ENCODE measurements around the gene KIF3C. TPM values are rescaled to one million over a fixed set of nuclear protein-coding genes. Genes with fewer than 3 reads are reported as not detected.
"Not testable (repeated sequence)": the region's sequence is repeated elsewhere in the genome, so short reads cannot be mapped to it uniquely, and the experiment has no call there.

KIF3C gene
- total RNA-seq, 1 donor from 2014 or later: 13.2 TPM

DNA sequence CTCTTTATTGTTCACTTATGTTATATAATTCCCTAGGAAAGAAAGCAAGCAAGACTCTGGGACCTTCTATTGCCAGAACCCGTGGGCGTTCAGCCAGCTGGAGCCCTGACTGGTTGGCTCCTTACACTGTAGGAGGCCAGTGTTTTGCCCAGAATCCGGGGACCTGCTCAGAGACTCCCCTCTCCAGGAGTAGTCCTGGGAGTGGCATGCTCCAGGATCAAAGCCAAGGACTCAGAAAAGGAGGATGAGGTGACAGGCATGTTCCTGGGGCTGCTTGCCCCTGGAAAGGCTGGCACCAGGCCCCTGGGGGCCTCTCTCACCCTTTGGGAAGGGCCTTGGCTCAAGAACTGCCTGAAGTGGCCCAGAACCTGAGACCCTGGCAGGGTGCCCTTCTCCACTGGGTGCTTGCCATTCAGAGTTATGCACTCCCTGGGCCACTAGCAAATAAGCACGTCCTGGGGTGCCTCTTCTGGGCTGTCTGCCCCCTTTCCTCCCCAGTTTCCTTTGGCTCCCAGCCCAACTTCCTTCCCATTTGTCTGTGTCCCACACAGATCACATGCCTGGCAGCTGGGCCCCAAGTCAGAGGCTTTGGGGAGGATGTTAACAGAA is 19.6 kb upstream of the KIF3C start:
- H3K27ac Mint-ChIP-seq: no peak overlapping the region

DNA sequence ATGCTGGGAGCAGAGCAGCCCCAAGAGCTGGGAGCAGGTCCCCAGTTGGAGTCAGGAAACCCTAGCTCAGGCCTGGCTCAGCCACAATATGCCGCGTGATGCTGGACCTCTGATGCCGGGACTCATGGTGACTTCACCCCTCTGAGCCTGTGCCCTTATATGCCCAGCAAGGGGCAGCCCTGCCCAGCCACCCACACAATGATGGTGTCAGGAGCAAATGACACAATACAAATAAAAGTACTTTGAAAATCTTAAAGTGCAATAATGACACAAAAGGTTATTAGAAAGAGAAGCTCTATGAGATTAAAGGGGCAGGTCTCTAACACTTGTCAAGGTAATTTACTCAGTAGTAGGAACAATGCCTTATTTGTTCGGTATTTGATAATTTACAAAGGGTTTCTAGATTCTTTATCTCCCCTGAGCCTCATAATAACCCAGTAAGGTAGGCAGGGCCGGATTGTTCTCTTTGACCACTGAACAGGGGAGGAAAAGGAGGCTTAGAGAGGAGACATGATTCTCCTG is 18.3 kb upstream of the KIF3C start:
- Histone ChIP-seq H3K9me3 (ENCODE audit: low read depth) (no peaks in the 10 kb centered on the region), H3K4me1 (no peaks in the 10 kb centered on the region), H2AFZ (replicated peaks) (no peak overlapping the region), H3F3A (ENCODE audit: low read depth) (peaks cover 3% of the 10 kb centered on the region), H3K36me3 (no peaks in the 10 kb centered on the region), H3K27me3 (no peaks in the 10 kb centered on the region), H3K27ac (no peak overlapping the region), H3K79me2 (ENCODE audit: low read depth) (no peaks in the 10 kb centered on the region), H3K9ac (no peak overlapping the region), H4K20me1 (ENCODE audit: low read depth) (no peaks in the 10 kb centered on the region), H3K4me3 (no peak overlapping the region), H3K4me2 (no peak overlapping the region)
- TF ChIP-seq, protein P1, sequence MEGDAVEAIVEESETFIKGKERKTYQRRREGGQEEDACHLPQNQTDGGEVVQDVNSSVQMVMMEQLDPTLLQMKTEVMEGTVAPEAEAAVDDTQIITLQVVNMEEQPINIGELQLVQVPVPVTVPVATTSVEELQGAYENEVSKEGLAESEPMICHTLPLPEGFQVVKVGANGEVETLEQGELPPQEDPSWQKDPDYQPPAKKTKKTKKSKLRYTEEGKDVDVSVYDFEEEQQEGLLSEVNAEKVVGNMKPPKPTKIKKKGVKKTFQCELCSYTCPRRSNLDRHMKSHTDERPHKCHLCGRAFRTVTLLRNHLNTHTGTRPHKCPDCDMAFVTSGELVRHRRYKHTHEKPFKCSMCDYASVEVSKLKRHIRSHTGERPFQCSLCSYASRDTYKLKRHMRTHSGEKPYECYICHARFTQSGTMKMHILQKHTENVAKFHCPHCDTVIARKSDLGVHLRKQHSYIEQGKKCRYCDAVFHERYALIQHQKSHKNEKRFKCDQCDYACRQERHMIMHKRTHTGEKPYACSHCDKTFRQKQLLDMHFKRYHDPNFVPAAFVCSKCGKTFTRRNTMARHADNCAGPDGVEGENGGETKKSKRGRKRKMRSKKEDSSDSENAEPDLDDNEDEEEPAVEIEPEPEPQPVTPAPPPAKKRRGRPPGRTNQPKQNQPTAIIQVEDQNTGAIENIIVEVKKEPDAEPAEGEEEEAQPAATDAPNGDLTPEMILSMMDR (IDR thresholded peaks at IDR 0.05): no peak
- TF ChIP-seq EZH2phosphoT487 (IDR thresholded peaks at IDR 0.05) (no peak), EZH2 (IDR thresholded peaks at IDR 0.05) (no peak)
- peaks cover 2% of the 10 kb centered on the region for H3K9me3 Mint-ChIP-seq
- H3K27me3 Mint-ChIP-seq (ENCODE audit: insufficient read depth, low read depth): no peaks in the 10 kb centered on the region
- DNase-seq (ENCODE audit: low spot score): no peak
- no peaks in the 10 kb centered on the region for H3K36me3 Mint-ChIP-seq
- H3K27ac Mint-ChIP-seq: no peak overlapping the region
- H3K4me3 Mint-ChIP-seq: no peak overlapping the region
- H3K4me1 Mint-ChIP-seq: peaks cover 4% of the 10 kb centered on the region

More for the DNA sequence above, 19.6 kb upstream of the KIF3C start:
- Histone ChIP-seq H3K36me3 (no peaks in the 10 kb centered on the region), H3K4me2 (no peak overlapping the region), H3K27me3 (no peaks in the 10 kb centered on the region), H4K20me1 (ENCODE audit: low read depth) (no peaks in the 10 kb centered on the region), H3K4me3 (no peak overlapping the region), H2AFZ (replicated peaks) (no peak overlapping the region), H3K4me1 (no peaks in the 10 kb centered on the region), H3K79me2 (ENCODE audit: low read depth) (no peaks in the 10 kb centered on the region), H3K9ac (no peak overlapping the region), H3K9me3 (ENCODE audit: low read depth) (no peaks in the 10 kb centered on the region), H3F3A (ENCODE audit: low read depth) (peaks cover 3% of the 10 kb centered on the region), H3K27ac (no peak overlapping the region)
- Mint-ChIP-seq H3K4me1 (peaks cover 4% of the 10 kb centered on the region), H3K4me3 (no peak overlapping the region), H3K27me3 (ENCODE audit: insufficient read depth, low read depth) (peaks cover 3% of the 10 kb centered on the region), H3K36me3 (no peaks in the 10 kb centered on the region), H3K9me3 (peaks cover 2% of the 10 kb centered on the region)
- no peak for TF ChIP-seq EZH2 (IDR thresholded peaks at IDR 0.05)
- TF ChIP-seq, protein P1 (IDR thresholded peaks at IDR 0.05): no peak
- TF ChIP-seq EZH2phosphoT487 (IDR thresholded peaks at IDR 0.05): no peak
- DNase-seq (ENCODE audit: low spot score): no peak

DNA sequence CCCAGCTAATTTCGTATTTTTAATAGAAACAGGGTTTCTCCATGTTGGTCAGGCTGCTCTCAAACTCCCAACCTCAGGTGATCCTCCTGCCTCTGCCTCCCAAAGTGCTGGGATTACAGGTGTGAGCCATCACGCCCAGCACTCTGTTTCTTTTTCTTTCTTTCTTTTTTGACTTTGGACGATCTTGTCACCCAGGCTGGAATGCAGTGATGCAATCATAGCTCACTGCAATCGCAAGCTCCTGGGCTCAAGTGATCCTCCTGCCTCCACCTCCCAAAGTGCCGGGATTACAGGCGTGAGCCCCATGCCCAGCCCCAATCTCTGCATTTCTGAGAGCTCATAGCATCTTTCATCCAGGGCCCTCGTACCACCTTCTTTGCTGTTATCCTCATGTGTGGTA is 17.1 kb upstream of the KIF3C start:
- not testable (repeated sequence) for H3K27ac Mint-ChIP-seq; H3K9ac ChIP-seq; H3F3A ChIP-seq (ENCODE audit: low read depth); H3K9me3 Mint-ChIP-seq; H3K36me3 ChIP-seq; H4K20me1 ChIP-seq (ENCODE audit: low read depth); H3K4me1 ChIP-seq; H2AFZ ChIP-seq (replicated peaks); H3K4me2 ChIP-seq; H3K36me3 Mint-ChIP-seq; H3K4me3 Mint-ChIP-seq; H3K27ac ChIP-seq; H3K4me3 ChIP-seq; H3K4me1 Mint-ChIP-seq; H3K9me3 ChIP-seq (ENCODE audit: low read depth); H3K79me2 ChIP-seq (ENCODE audit: low read depth); DNase-seq (ENCODE audit: low spot score); H3K27me3 ChIP-seq; H3K27me3 Mint-ChIP-seq (ENCODE audit: insufficient read depth, low read depth)

DNA sequence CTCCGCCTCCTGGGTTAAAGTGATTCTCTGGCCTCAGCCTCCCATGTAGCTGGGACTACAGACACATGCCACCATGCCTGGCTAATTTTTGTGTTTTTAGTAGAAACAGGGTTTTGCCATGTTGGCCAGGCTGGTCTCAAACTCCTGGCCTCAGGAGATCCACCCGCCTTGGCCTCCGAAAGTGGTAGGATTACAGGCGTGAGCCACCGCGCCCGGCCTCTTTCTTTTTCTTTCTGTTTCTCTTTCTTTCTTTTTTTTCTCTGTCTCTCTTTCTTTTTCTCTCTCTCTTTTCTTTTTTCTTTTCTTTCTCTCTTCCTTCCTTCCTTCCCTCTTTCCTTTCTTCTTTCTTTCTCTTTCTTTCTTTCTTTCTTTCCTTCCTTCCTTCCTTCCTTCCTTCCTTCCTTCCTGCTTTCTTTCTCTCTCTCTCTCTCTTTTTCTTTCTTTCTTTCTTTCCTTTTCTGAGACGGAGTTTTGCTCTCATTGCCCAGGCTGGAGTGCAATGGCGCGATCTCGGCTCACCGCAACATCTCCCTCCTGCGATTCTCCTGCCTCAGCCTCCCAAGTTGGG is 16.6 kb upstream of the KIF3C start:
- not testable (repeated sequence) for H2AFZ ChIP-seq (replicated peaks); H4K20me1 ChIP-seq (ENCODE audit: low read depth); H3K27ac Mint-ChIP-seq; H3K27me3 ChIP-seq; H3K4me1 Mint-ChIP-seq; H3K4me3 Mint-ChIP-seq; H3K9me3 Mint-ChIP-seq; H3K36me3 ChIP-seq; H3K4me1 ChIP-seq; DNase-seq (ENCODE audit: low spot score); H3K27ac ChIP-seq; H3K4me2 ChIP-seq; H3K9me3 ChIP-seq (ENCODE audit: low read depth); H3K79me2 ChIP-seq (ENCODE audit: low read depth); H3K4me3 ChIP-seq; H3K36me3 Mint-ChIP-seq; H3K27me3 Mint-ChIP-seq (ENCODE audit: insufficient read depth, low read depth); H3K9ac ChIP-seq; H3F3A ChIP-seq (ENCODE audit: low read depth)
